Stimulated activated CD8-positive, alpha-beta memory T cell treated with anti-CD3 and anti-CD28 coated beads, Interleukin-12 subunit alpha, Interleukin-12 subunit beta, amount 100 ng/mL, for 24 hours (primary cell): ENCODE measurements around the gene STRAP.

ENCODE experiments used
- DNase-seq: peaks from one replicate; pipeline ENCODE4 v3.0.0-alpha.2; 2020; ENCODE audit errors: extremely low read depth

The STRAP gene, protein sequence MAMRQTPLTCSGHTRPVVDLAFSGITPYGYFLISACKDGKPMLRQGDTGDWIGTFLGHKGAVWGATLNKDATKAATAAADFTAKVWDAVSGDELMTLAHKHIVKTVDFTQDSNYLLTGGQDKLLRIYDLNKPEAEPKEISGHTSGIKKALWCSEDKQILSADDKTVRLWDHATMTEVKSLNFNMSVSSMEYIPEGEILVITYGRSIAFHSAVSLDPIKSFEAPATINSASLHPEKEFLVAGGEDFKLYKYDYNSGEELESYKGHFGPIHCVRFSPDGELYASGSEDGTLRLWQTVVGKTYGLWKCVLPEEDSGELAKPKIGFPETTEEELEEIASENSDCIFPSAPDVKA

DNA sequence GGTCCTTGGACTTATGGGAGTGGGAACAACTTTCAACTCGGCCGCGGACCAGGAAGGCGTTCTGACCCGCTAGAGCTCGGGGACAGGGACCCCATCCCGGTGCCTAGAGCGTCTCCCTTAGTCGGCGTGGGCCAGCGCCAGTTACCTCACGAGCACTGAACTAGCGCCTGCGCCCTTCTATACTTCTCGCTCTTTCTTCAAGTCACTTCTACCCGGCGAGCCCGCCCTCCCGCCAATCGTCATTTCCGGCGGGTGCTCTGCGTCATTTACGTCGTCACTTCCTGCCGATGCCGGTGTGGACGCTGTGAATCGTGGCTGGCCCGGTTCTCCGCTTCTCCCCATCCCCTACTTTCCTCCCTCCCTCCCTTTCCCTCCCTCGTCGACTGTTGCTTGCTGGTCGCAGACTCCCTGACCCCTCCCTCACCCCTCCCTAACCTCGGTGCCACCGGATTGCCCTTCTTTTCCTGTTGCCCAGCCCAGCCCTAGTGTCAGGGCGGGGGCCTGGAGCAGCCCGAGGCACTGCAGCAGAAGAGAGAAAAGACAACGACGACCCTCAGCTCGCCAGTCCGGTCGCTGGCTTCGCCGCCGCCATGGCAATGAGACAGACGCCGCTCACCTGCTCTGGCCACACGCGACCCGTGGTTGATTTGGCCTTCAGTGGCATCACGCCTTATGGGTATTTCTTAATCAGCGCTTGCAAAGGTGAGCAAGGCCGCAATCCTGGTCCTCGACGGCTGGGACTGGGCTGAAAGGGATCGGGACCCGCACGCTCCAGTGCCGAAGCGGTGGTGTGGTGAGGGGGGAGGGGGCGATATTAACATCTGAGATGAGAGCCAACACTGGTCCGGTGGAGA lies at the start of gene STRAP:
STRAP (plus strand) TSS at position 270 of the 854 bp plus-strand sequence; CDS start at position 591, 321 bp downstream.
- peak; percentile 82 for DNase-seq

DNA sequence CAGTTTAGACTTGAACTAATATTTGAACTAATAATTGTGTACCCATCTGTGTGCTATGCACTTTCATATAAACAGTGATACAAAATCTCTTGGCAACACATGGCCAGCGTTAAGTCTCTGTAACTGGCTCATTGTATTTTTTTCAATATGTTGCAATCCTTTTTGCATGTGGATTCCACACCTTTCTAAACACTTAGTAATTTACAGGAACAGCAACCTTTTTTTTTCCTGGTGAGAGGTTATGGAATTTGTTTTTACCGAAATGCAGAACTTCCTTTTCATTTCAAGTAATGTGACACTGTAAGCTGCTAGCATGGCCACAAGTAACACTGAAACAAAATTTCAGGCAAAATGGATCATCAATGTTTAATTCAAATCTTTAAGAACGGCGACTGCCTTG lies 47.6 kb upstream of the STRAP start:
- DNase-seq, result no peak

DNA sequence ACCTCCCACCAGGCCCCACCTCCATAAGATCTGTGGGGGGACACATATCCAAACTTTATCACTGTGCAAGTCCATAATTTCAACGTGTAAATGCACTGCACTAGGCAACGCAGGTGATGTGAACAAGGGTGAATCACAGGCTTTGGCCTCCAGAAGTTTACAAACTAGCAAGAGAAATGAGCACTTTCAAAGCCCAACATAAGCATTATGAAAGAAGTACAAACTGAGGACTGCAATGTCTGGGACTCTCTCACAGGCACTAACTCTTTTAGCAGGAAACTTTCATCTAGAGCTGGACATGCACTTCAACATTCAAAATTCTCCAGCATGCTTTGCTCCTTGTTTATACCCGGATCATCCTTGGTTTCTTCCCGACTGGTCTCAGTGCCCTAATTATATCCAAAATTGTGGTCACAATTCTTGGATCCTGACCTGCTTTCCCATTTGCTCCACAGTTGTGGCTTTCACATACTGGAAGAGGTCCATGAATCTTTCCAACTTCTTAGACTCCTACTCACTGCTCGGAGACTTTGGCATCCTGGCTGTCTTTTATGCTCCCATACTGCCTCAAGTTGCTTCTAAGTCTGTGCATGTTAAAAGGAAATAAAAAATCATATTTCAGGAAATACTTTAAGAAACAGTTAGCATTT lies 44.9 kb upstream of the STRAP start:
- DNase-seq, result no peak

DNA sequence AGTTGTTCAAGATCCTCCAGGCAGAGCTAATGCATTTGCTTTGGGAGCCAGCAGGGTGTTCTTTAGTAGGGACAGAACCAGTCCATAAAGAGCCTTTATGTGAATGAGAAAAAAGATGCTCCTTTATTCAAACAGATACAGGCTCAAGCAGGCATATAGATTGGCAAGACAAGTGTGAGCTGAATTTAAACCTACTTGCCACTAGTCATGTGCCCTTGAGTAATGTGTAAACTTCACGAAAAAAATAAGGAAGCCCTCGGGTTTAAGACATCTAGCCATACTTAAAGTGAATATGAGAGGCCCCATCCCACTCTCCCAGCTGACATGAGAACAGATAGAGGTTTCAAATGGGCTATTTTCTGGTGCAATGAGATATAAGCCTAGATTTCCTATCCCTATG lies 43.1 kb upstream of the STRAP start:
- DNase-seq, result no peak

DNA sequence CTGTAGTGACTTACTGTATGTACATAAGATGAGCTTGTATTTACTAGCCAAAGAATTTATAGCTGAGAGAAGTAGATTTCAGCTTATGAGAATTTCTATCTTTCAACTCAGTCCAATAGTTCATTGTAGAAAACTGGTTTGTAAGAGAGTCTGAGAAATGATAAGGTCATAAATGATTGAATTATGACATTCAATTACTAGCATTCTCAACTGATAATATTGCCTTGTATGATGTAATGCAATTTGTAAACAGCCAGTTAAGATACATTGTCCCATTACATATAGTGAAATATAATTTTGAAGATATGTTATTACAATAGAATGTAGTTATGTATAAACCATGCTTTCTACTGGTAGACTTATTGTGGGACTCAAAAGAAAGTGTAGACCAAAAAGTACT lies 42.5 kb upstream of the STRAP start:
- DNase-seq, result no peak

DNA sequence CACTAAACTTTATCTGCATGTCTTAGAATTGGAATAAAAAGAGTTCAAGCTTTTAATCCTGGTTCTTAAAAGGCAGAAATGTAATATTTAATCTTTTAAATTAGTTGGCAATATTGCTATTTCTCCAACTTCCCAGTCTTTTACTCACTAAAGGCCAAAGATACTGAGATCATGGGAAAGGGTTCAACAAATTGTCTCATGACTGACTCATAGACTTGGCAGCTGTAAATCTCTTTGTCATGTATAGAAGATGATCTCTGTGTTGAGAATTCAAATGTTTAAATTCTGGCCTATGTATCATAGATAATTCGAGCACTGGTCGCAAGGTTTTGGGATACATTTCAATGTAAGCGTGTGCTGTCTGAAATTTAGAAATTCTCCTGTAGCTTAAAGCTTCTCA lies 40.1 kb upstream of the STRAP start:
- DNase-seq, result no peak

DNA sequence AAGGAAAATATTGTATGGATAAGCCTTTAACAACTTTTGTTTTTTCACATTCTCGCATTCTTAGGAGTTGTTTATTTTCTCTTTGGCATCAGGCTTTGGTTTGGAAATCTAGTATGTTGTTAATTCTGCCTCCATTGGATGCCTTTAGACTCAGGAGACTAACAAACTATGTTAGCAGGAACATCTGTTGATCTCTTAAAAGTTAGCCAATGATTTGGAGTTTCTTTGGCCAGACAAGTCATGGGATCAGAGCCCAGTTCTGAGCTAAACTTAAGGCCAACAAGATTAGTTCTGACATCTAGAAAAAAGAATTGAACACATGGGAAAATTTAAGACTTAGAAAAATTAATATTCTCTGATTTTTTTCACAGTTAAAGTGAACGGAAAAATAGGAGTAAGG lies 35.3 kb upstream of the STRAP start:
- DNase-seq, result no peak

DNA sequence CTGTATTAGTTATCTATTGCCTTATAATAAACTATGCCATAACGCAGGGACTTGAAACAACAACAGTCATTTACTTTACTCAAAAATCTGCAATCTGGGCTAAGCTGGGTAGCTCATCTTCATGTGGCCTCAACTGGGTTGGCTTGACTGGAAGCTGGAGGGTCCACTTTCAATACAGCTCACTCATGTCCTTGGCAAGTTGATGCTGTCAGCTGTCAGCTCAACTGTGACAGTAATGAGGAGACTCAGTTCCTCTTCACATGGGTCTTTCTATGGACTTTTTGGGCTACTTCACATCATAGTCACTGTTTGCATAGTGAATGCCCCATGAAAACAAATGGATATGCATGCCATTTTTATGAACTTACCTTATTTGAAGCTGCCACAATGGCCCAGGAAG lies 33.6 kb upstream of the STRAP start:
- DNase-seq, result no peak

DNA sequence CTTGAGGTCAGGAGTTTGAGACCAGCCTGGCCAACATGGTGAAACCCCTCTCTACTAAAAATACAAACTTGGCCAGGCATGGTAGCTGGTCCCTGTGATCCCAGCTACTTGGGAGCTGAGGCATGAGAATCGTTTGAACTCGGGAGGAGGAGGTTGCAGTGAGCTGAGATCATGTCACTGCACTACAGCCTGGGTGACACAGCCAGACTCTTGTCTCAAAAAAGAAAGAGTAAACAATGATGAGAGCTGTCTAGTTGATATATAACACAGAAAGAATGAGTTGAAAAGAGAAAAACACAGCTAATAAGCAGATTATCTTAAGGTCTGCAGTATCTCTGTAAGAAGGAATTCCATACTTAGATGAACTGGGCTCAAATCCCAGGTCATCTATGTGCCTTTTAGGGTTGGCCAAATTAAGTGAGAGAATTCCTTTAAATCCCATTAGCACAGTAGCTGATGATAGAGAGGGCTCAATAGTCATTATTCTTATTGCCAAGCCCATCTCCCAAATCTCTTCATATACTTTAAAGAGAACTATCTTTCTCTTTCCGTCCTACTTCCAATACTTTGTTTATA lies 31.1 kb upstream of the STRAP start:
- no peak for DNase-seq

DNA sequence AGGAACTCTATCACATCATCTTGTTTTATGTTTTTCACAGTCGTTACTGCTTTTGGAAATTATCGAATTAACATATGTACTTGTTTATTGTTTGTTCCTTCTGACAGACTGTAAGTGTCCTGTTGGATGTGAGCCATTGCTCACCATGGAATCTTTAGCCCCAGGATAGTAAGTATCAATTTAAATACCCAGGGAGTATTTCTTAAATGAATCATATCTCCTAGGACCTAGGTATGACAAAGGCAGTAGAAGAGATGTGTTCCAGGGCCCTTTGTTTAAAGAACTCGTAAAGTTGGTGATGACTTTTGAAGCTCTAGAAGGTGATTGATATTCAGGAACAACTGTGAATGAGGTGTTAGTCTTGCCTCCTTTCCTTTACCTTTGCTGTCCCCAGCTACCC lies 30.3 kb upstream of the STRAP start:
- no peak for DNase-seq

DNA sequence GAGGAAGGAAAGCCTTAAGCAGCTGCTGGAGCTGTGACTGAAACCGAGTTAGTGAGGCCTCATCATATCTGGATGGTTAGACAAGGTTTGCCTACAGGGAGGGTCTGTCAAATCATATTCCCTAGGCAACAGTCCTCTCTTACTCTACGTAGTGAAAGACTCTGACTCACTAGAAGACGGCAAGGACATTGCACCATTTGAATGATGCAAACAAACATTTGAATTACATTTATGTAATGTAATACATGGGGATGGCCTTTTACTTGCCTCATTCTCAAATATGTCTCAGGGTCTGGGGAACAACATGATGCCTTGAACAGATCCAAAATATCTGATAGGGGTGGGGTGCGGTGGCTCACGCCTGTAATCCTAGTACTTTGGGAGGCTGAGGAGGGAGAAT lies 29.8 kb upstream of the STRAP start:
- no peak for DNase-seq

DNA sequence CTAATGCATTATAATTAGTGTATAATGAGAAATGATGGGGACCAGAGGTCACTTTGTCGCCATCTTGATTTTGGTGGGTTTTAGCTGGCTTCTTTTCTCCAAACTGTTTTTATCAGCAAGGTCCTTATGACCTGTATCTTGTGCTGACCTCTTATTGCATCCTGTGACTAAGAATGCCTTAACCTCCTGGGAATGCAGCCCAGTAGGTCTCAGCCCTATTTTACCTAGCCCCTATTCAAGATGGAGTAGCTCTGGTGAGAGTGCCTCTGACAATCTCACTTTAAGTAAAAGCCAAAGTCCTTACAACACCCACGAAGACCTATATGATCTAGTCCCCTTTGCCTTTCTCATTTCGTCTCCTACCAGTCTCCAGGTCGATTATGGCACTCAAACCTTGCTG lies 28.3 kb upstream of the STRAP start:
- no peak for DNase-seq

DNA sequence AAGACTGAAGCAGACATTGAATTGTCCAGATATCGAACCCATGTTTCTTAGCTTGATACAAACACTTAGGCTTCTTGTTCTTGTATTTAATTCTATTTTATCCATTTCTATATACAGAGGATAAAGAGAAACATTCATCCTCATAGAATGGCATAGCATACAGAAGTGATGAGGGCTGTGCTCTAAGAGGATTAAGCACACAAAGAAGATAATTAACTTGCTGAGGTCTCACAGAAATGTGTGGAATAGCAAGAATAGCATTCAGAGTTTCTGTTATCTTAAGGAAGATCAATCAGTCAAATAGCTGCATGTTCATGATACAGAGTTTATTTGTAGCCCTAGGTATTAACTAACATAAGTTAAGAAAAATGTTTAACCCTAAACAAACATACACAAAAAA lies 27.3 kb upstream of the STRAP start:
- DNase-seq, result no peak

DNA sequence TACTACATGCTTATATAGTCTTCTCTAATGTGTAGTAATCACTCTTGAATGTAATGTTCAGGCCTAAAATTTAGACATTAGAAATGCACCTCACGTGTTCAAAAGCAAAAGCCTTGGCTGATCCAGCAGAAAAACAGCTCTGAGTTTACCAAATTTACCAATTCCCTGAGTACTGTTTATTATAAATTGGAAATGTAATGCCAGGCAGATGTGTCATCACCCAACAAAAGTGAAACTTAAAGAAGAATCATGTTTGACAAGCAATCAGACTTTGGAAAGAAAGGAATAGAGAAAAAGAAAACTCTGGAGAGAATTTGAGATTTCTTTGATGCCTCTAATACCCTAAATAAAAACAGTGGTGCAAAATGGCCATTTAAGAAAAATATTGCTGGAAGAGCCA lies 26.5 kb upstream of the STRAP start:
- no peak for DNase-seq

DNA sequence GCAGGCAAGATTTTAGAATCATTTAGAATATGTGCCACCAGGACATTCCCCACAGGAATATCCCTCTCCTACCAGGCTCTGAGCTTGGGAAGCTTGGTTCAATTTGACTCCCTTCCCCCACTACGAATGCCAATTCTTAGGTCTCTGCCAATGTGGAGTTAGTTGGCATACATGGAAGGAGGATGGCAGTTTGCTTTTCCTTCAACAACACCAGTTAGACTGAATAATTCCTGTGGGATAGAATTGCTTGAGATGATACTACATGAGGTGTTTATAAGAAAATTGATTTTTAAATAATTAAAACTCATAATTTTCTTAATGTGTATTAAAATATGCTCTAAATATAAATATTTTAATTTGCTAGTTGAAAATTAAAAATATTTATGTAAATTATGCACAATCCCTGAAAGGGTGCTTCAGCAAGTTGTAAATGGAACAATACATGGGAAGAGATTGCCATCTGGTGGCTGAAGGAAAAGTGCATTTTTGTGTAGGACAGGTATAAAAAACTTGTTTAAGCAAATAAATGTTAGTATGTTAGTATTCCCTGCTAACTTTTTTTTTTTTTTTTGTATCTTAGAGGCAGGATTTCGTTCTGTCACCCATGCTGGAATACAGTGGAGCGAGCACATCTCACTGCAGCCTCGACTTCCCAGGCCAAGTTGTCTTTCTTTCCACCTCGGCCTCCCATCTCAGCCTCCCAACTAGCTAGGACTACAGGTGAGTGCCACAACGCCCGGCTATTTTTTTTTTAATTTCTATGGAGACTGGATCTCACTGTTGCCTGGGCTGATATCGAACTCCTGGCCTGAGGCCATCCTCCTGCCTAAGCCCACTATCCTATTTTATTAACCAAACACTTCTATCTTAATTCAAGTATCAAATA lies 25.8 kb upstream of the STRAP start:
- no peak for DNase-seq

DNA sequence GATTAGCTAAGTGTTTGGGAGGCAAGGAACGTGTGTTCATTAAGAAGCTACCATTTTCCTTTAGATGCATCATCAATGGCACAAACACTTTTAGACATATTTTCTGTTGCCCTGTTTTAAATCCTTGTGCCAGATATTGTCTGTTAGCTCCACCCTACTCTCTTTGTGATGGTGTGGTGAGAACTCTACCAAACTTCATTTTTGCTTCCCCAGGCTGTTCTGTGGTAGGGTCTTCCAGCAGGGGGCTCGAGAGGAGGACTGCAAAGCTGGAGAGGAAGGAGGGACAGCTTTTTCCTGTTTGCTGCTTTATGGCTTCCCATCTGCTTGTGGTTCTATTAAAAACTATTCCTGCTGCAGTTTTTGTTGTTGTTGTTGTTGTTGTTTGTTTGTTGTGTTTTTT lies 23.8 kb upstream of the STRAP start:
- DNase-seq, result no peak

DNA sequence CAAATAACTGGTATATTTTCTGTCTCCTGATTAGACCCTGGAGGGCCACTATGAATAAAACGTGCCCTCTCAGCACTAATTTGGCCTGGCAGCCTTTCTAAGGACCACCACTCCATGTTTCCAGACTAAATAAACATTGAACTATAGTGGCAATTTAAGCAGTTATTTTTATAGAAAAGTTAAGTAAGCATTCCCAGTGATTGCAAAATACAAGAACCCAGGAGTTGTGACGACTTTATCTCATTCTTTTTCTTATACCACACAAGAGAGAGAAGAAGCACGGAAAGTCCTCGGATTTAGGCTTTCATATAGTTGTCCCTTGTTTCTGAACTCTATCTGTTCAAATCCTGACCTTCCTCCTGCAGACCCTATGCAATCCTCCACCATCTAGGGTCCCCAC lies 23.1 kb upstream of the STRAP start:
- no peak for DNase-seq

DNA sequence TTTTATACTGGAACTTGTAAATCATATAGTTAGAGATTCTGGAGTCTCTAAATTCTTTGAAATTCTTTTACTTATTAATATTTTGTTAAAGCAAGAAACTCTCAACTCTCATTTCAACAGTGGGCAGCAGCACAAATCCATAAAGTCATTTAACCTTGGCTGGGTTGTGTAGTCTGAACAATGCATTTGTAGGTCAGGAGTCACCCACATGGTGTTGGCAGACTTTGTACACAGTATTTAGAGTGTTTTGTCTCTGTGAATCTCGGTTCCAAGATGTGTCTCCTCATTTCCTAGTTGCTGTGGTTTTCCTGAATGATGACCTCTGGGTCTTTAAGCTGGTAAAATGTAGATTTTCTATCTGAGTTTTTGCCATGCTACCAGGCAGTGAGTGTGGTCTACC lies 20.8 kb upstream of the STRAP start:
- no peak for DNase-seq

DNA sequence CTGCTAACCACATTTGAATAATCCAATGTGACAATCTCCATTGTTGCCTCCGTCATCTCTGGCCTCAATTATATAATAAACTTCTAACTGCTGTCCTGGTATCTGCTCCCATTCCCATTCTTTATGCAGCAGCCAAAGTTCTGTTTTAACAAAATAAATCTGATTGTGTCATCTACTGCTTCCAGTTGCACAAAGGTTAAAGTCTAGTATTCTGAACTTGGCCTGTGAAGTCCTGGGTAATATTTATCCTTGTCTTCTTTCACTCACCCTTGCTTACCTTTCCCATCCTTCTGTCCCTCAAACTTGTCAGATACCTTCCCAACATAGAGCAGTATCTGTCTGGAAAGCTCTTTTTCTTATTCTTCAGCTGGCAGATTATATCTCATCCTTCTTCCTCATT lies 19.3 kb upstream of the STRAP start:
- no peak for DNase-seq

DNA sequence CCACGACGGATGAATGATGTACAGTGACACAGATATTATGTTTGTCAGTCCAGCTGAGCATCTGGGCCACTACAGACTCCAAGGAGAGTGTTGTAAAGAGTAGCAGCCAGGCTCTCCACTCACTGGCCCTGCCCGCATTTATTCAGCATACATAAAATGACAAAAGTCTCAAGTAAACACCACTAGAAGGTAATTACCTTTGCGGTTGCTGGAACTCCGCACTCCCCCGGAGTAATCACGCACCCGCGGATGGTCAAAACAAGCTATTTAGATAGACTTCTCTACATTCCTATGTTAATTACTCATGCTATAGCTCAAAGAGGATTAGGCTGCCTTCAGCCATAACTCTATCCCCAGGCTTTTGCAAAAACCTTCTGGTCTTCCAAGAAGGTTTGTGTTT lies 18.8 kb upstream of the STRAP start:
- no peak for DNase-seq

DNA sequence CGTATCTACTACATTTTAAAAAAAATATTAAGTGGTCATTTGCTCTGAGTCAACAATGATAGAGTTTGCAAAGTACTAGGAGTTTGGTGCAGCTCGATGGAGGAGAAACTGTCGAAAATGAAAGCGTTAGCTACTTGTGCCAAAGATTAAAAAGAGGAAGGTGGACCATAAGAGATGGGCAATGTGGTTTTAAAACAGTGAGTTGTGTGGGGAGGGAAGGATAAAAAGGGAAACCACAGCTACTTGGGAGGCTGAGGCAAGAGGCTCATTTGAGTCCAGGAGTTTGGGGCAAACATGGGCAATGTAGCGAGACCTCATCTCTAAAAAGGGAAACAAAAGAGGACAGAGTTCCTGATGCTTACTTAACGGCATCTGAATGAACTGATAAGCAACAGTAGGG lies 18.2 kb upstream of the STRAP start:
- no peak for DNase-seq
